Measurements from ENCODE around the gene HYOU1.

- no peak for TF ChIP-seq SP1 (IDR thresholded peaks at IDR 0.05; ENCODE audit: low read depth, low read length)
- TF ChIP-seq RAD21 (IDR thresholded peaks at IDR 0.05 in 1 of 2, conservative IDR thresholded peaks at IDR 0.05 in 1 of 2; ENCODE audit: low read depth in 2 of 2, low read length in 2 of 2), result no peak
- no peak for TF ChIP-seq SP2 (IDR thresholded peaks at IDR 0.05; ENCODE audit: low read length)
- no peak for TF ChIP-seq USF2 (IDR thresholded peaks at IDR 0.05; ENCODE audit: low read length)
- no peak for TF ChIP-seq TEAD4 (IDR thresholded peaks at IDR 0.05; ENCODE audit: low read depth, low read length)
- no peak for TF ChIP-seq SUZ12 (IDR thresholded peaks at IDR 0.05; ENCODE audit: low read length)
- TF ChIP-seq CEBPB (IDR thresholded peaks at IDR 0.05; ENCODE audit: low read depth, low read length), result no peak
- TF ChIP-seq POLR2A (IDR thresholded peaks at IDR 0.05; ENCODE audit: control extremely low read depth in 1 of 2, low read depth in 2 of 2, low read length in 2 of 2), result no peak
- TF ChIP-seq NRF1 (IDR thresholded peaks at IDR 0.05; ENCODE audit: low read depth, low read length), result no peak
Measured at GRCh38 chr11:119031912-119032280, 25.1 kb downstream of the HYOU1 start.

All from H1 (cell line).